ENCODE results near the gene SMYD3.

DNA sequence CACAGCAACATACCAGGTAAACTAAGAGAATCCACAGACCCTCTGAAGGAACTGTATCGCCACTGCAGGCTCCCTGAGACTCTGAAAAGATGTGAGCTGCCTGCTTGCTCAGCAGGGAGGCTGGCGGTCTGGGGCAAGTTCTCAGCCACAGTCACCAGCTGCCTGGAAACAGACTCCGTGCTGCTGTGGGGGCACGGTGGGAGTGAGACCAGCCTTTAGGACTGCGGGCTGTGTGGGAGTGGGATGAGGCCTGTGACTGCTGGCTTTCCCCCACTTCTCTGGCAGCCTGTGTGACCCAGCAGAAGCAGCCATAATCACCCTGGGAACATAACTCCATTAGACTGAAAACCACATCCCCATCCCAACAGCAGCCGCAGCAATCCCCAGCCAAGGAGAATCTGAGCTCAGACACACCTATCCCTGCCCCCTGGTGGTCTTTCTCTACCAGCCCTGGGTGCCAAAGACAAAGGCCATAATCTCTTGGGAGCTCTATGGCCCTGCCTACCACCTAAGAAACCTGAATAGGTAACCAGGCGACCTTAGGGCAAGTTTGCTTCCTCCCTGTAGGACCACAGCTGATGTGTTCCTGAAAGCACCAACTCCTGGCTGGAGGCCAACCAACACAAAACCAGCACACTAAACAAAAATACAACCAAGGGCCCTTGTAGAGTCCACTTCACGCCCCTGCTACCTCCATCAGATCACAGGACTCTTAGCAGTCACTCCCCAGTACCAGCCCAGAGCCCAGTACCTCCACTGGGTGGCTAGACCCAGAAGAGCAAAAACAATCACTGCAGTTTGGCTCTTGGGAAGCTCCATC lies 151.5 kb downstream of the SMYD3 start:
- no peak for TF ChIP-seq POLR2A (IDR thresholded peaks at IDR 0.05)
- TF ChIP-seq, protein P1, sequence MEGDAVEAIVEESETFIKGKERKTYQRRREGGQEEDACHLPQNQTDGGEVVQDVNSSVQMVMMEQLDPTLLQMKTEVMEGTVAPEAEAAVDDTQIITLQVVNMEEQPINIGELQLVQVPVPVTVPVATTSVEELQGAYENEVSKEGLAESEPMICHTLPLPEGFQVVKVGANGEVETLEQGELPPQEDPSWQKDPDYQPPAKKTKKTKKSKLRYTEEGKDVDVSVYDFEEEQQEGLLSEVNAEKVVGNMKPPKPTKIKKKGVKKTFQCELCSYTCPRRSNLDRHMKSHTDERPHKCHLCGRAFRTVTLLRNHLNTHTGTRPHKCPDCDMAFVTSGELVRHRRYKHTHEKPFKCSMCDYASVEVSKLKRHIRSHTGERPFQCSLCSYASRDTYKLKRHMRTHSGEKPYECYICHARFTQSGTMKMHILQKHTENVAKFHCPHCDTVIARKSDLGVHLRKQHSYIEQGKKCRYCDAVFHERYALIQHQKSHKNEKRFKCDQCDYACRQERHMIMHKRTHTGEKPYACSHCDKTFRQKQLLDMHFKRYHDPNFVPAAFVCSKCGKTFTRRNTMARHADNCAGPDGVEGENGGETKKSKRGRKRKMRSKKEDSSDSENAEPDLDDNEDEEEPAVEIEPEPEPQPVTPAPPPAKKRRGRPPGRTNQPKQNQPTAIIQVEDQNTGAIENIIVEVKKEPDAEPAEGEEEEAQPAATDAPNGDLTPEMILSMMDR (IDR thresholded peaks at IDR 0.05): no peak
- TF ChIP-seq POLR2AphosphoS5 (IDR thresholded peaks at IDR 0.05): no peak
